A549 treated with Mapracorat at 1 μM for 4 hours (cell line): ENCODE measurements around the gene ANKRD40CL. TPM values are rescaled to one million over a fixed set of nuclear protein-coding genes. Genes with fewer than 3 reads are reported as not detected.

Experiments used
- total RNA-seq: library from RNA; stranded (reverse); fragments of 200-300 nt; extraction: Qiagen RNA extraction; gene quantifications from 5 replicates; pipeline ENCODE4 v1.2.3, GENCODE V29; 2022

ANKRD40CL gene, protein sequence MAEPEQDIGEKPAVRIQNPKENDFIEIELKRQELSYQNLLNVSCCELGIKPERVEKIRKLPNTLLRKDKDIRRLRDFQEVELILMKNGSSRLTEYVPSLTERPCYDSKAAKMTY
- not detected in 5 replicates for total RNA-seq

GRCh38 chr17:50767446-50767845, at the start of gene ANKRD40CL:
Gene ANKRD40CL (minus strand): TSS chr17:50767518. CDS start chr17:50766913, 605 bp downstream.

DNA sequence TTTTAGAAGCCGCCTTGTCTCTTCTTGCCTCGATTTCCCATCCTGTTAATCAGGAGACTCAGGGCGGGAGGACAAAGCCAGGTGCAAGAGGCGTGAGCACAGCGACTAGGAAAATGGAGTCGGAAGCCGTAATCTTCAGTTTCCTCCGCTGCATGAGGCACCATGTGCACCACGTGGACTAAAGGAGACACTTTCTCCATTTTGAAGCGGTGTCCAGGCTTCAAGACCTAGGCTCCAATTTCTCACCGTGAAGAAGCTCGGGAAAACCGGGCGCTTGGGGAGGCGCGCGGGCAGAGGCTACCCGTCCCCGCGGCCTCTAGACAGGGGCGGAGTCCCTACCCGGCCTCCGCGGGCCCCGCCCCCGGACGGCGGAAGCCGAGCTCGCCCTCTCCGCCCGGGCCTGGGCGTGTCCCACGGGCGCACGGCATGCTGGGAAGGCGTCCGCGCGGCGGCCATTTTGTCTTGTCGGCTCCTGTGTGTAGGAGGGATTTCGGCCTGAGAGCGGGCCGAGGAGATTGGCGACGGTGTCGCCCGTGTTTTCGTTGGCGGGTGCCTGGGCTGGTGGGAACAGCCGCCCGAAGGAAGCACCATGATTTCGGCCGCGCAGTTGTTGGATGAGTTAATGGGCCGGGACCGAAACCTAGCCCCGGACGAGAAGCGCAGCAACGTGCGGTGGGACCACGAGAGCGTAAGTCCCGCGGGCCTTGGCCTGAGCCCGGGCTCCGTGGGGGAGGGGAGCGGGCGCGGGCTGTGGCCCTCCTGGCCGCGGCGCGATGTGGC, 48.0 kb downstream of the ANKRD40CL start, which contains the start of gene LUC7L3:
Gene LUC7L3, plus strand, starts transcription at position 460 of the 780 bp plus-strand sequence. Its CDS starts 130 bp downstream, at position 590.

Other genes starting within 250 kb of the ANKRD40CL start
- gene EPN3, start 234.8 kb downstream of the ANKRD40CL start, total RNA-seq, result 0.13 to 0.29 TPM (median 0.19 TPM) in 5 replicates
- gene SPATA20, start 220.3 kb downstream of the ANKRD40CL start, total RNA-seq, result 65.4 to 88.3 TPM (median 83.2 TPM) in 5 replicates
- 2.7 to 4.6 TPM (median 4.1 TPM) in 5 replicates for gene CACNA1G, start 206.8 kb downstream of the ANKRD40CL start, total RNA-seq
- 115 to 150 TPM (median 131 TPM) in 5 replicates for gene ABCC3, start 132.6 kb downstream of the ANKRD40CL start, total RNA-seq
- 47.0 to 48.9 TPM (median 48.5 TPM) in 5 replicates for gene ANKRD40, start 59.6 kb downstream of the ANKRD40CL start, total RNA-seq
- 71.6 to 106 TPM (median 88.4 TPM) in 5 replicates for gene LUC7L3, start 47.9 kb downstream of the ANKRD40CL start, total RNA-seq
- not detected in 5 replicates for gene WFIKKN2, start 68.1 kb upstream of the ANKRD40CL start, total RNA-seq
- gene TOB1, start 98.8 kb upstream of the ANKRD40CL start, total RNA-seq, result 82.8 to 108 TPM (median 86.5 TPM) in 5 replicates